Measurements from ENCODE around the gene DENND5B.
"Not testable (repeated sequence)": the region's sequence is repeated elsewhere in the genome, so short reads cannot be mapped to it uniquely, and the experiment has no call there.

Gene DENND5B

GRCh38 chr12:31618228-31619025 is 27.5 kb upstream of the DENND5B start:
- no peak overlapping the region for H3K4me3 ChIP-seq (ENCODE audit: low read length)
- no peak for DNase-seq (ENCODE audit: low read depth)

GRCh38 chr12:31612819-31613218 is 21.9 kb upstream of the DENND5B start:
- H3K9me3 ChIP-seq (ENCODE audit: control insufficient read depth, low read length) = peaks cover 18% of the 10 kb centered on the region
- H3K27me3 ChIP-seq (replicated peaks; ENCODE audit: control insufficient read depth, insufficient read depth, low read length) = no peaks in the 10 kb centered on the region
- no peak overlapping the region for H3K9ac ChIP-seq (ENCODE audit: low read length)
- no peak for DNase-seq (ENCODE audit: low read depth)
- no peak overlapping the region for H3K4me3 ChIP-seq (ENCODE audit: low read length)
- no peaks in the 10 kb centered on the region for H3K36me3 ChIP-seq (ENCODE audit: control insufficient read depth, insufficient read depth, low read length, severe bottlenecking)
- no peaks in the 10 kb centered on the region for H3K4me1 ChIP-seq (ENCODE audit: control insufficient read depth, insufficient read depth, low read length)

More at GRCh38 chr12:31618228-31619025, 27.5 kb upstream of the DENND5B start:
- Histone ChIP-seq H3K36me3 (ENCODE audit: control insufficient read depth, insufficient read depth, low read length, severe bottlenecking) (no peaks in the 10 kb centered on the region), H3K9me3 (ENCODE audit: control insufficient read depth, low read length) (no peaks in the 10 kb centered on the region), H3K4me1 (ENCODE audit: control insufficient read depth, insufficient read depth, low read length) (peaks cover 8% of the 10 kb centered on the region), H3K9ac (ENCODE audit: low read length) (no peak overlapping the region), H3K27me3 (replicated peaks; ENCODE audit: control insufficient read depth, insufficient read depth, low read length) (no peaks in the 10 kb centered on the region)

- not testable (repeated sequence) for H3K27me3 ChIP-seq (replicated peaks; ENCODE audit: control insufficient read depth, insufficient read depth, low read length); DNase-seq (ENCODE audit: low read depth); H3K36me3 ChIP-seq (ENCODE audit: control insufficient read depth, insufficient read depth, low read length, severe bottlenecking); H3K4me3 ChIP-seq (ENCODE audit: low read length); H3K9ac ChIP-seq (ENCODE audit: low read length); H3K4me1 ChIP-seq (ENCODE audit: control insufficient read depth, insufficient read depth, low read length)
- peaks cover 28% of the 10 kb centered on the region for H3K9me3 ChIP-seq (ENCODE audit: control insufficient read depth, low read length)
Measured at GRCh38 chr12:31608299-31608698, 17.4 kb upstream of the DENND5B start.

GRCh38 chr12:31605531-31605930 is 14.6 kb upstream of the DENND5B start:
- Histone ChIP-seq H3K4me1 (ENCODE audit: control insufficient read depth, insufficient read depth, low read length) (no peaks in the 10 kb centered on the region), H3K4me3 (ENCODE audit: low read length) (no peak overlapping the region), H3K9me3 (ENCODE audit: control insufficient read depth, low read length) (peaks cover 28% of the 10 kb centered on the region), H3K9ac (ENCODE audit: low read length) (no peak overlapping the region), H3K27me3 (replicated peaks; ENCODE audit: control insufficient read depth, insufficient read depth, low read length) (no peaks in the 10 kb centered on the region), H3K36me3 (ENCODE audit: control insufficient read depth, insufficient read depth, low read length, severe bottlenecking) (no peaks in the 10 kb centered on the region)
- DNase-seq (ENCODE audit: low read depth) = no peak

- H3K9ac ChIP-seq (ENCODE audit: low read length) = no peak overlapping the region
- H3K4me3 ChIP-seq (ENCODE audit: low read length) = no peak overlapping the region
- no peaks in the 10 kb centered on the region for H3K4me1 ChIP-seq (ENCODE audit: control insufficient read depth, insufficient read depth, low read length)
- H3K36me3 ChIP-seq (ENCODE audit: control insufficient read depth, insufficient read depth, low read length, severe bottlenecking) = no peaks in the 10 kb centered on the region
- peaks cover 16% of the 10 kb centered on the region for H3K9me3 ChIP-seq (ENCODE audit: control insufficient read depth, low read length)
- no peaks in the 10 kb centered on the region for H3K27me3 ChIP-seq (replicated peaks; ENCODE audit: control insufficient read depth, insufficient read depth, low read length)
- no peak for DNase-seq (ENCODE audit: low read depth)
Measured at GRCh38 chr12:31603546-31604009, 12.6 kb upstream of the DENND5B start.

GRCh38 chr12:31600750-31601149 is 9.8 kb upstream of the DENND5B start:
- Histone ChIP-seq H3K27me3 (replicated peaks; ENCODE audit: control insufficient read depth, insufficient read depth, low read length) (no peaks in the 10 kb centered on the region), H3K4me1 (ENCODE audit: control insufficient read depth, insufficient read depth, low read length) (no peaks in the 10 kb centered on the region), H3K9ac (ENCODE audit: low read length) (no peak overlapping the region), H3K9me3 (ENCODE audit: control insufficient read depth, low read length) (no peaks in the 10 kb centered on the region), H3K4me3 (ENCODE audit: low read length) (no peak overlapping the region), H3K36me3 (ENCODE audit: control insufficient read depth, insufficient read depth, low read length, severe bottlenecking) (no peaks in the 10 kb centered on the region)
- DNase-seq (ENCODE audit: low read depth) = no peak

GRCh38 chr12:31600252-31600651 is 9.3 kb upstream of the DENND5B start:
- DNase-seq (ENCODE audit: low read depth) = no peak

GRCh38 chr12:31599053-31599452 is 8.1 kb upstream of the DENND5B start:
- H3K27me3 ChIP-seq (replicated peaks; ENCODE audit: control insufficient read depth, insufficient read depth, low read length) = no peaks in the 10 kb centered on the region
- H3K36me3 ChIP-seq (ENCODE audit: control insufficient read depth, insufficient read depth, low read length, severe bottlenecking) = no peaks in the 10 kb centered on the region
- H3K9ac ChIP-seq (ENCODE audit: low read length) = no peak overlapping the region
- H3K4me3 ChIP-seq (ENCODE audit: low read length) = no peak overlapping the region
- H3K9me3 ChIP-seq (ENCODE audit: control insufficient read depth, low read length) = no peaks in the 10 kb centered on the region
- DNase-seq (ENCODE audit: low read depth) = no peak
- no peaks in the 10 kb centered on the region for H3K4me1 ChIP-seq (ENCODE audit: control insufficient read depth, insufficient read depth, low read length)

More at GRCh38 chr12:31600252-31600651, 9.3 kb upstream of the DENND5B start:
- H3K9ac ChIP-seq (ENCODE audit: low read length) = no peak overlapping the region
- no peaks in the 10 kb centered on the region for H3K4me1 ChIP-seq (ENCODE audit: control insufficient read depth, insufficient read depth, low read length)
- H3K27me3 ChIP-seq (replicated peaks; ENCODE audit: control insufficient read depth, insufficient read depth, low read length) = no peaks in the 10 kb centered on the region
- no peaks in the 10 kb centered on the region for H3K9me3 ChIP-seq (ENCODE audit: control insufficient read depth, low read length)
- no peak overlapping the region for H3K4me3 ChIP-seq (ENCODE audit: low read length)
- no peaks in the 10 kb centered on the region for H3K36me3 ChIP-seq (ENCODE audit: control insufficient read depth, insufficient read depth, low read length, severe bottlenecking)

GRCh38 chr12:31597066-31597465 is 6.1 kb upstream of the DENND5B start:
- Histone ChIP-seq H3K27me3 (replicated peaks; ENCODE audit: control insufficient read depth, insufficient read depth, low read length) (no peaks in the 10 kb centered on the region), H3K36me3 (ENCODE audit: control insufficient read depth, insufficient read depth, low read length, severe bottlenecking) (no peaks in the 10 kb centered on the region), H3K9ac (ENCODE audit: low read length) (no peak overlapping the region), H3K4me1 (ENCODE audit: control insufficient read depth, insufficient read depth, low read length) (no peaks in the 10 kb centered on the region), H3K9me3 (ENCODE audit: control insufficient read depth, low read length) (no peaks in the 10 kb centered on the region), H3K4me3 (ENCODE audit: low read length) (no peak overlapping the region)
- DNase-seq (ENCODE audit: low read depth) = no peak

- peaks cover 6% of the 10 kb centered on the region for H3K4me1 ChIP-seq (ENCODE audit: control insufficient read depth, insufficient read depth, low read length)
- H3K9ac ChIP-seq (ENCODE audit: low read length) = no peak overlapping the region
- peak; percentile 35 for DNase-seq (ENCODE audit: low read depth)
- H3K27me3 ChIP-seq (replicated peaks; ENCODE audit: control insufficient read depth, insufficient read depth, low read length) = no peaks in the 10 kb centered on the region
- no peaks in the 10 kb centered on the region for H3K9me3 ChIP-seq (ENCODE audit: control insufficient read depth, low read length)
- H3K36me3 ChIP-seq (ENCODE audit: control insufficient read depth, insufficient read depth, low read length, severe bottlenecking) = no peaks in the 10 kb centered on the region
- H3K4me3 ChIP-seq (ENCODE audit: low read length) = no peak overlapping the region
Measured at GRCh38 chr12:31594681-31595080, 3.7 kb upstream of the DENND5B start.

GRCh38 chr12:31591380-31591901 is 505 bp upstream of the DENND5B start:
- Histone ChIP-seq H3K9me3 (ENCODE audit: control insufficient read depth, low read length) (no peaks in the 10 kb centered on the region), H3K27me3 (replicated peaks; ENCODE audit: control insufficient read depth, insufficient read depth, low read length) (no peaks in the 10 kb centered on the region), H3K4me1 (ENCODE audit: control insufficient read depth, insufficient read depth, low read length) (peaks cover 17% of the 10 kb centered on the region), H3K9ac (ENCODE audit: low read length) (peak overlapping the region; percentile 85), H3K4me3 (ENCODE audit: low read length) (peak overlapping the region; percentile 85), H3K36me3 (ENCODE audit: control insufficient read depth, insufficient read depth, low read length, severe bottlenecking) (no peaks in the 10 kb centered on the region)
- DNase-seq (ENCODE audit: low read depth) = peak; percentile 62

All from adipocyte (in vitro differentiated cells).